MCF 10A (cell line): Measurements from ENCODE around the gene MRPS25. TPM values are rescaled to one million over a fixed set of nuclear protein-coding genes. Genes with fewer than 3 reads are reported as not detected.

Source experiments
- BruUV-seq: library from RNA; stranded (reverse); fragments of 400-500 nt; replicated peaks from 2 replicates; lab custom pipeline; 2021; lab: Mats Ljungman, UMichigan
- CTCF ChIA-PET: fragments of 300-600 bp; sonication (Branson Sonifier 250); formaldehyde crosslinking; extraction: SDS; loops from one replicate; lab custom pipeline; 2021; ENCODE audit warnings: antibody characterized with exemption, inconsistent platforms; lab: Yijun Ruan, JAX
- POLR2A ChIA-PET: fragments of 300-600, 350-650 bp; sonication (Branson Sonifier 250); formaldehyde crosslinking; extraction: SDS; loops from one replicate; lab custom pipeline; 2020; ENCODE audit warnings: antibody characterized with exemption, inconsistent platforms; lab: Yijun Ruan, JAX
- DNase-seq: peaks from one replicate; pipeline ENCODE4 v3.0.0-alpha.2; 2018; ENCODE audit not compliant: unreplicated experiment
- H3K27ac Mint-ChIP-seq: one replicate; pipeline ENCODE4 v1.8.0; 2022; ENCODE audit warnings: mild to moderate bottlenecking, low read depth, mixed read lengths; ENCODE audit not compliant: unreplicated experiment
- H3K27me3 Mint-ChIP-seq: one replicate; pipeline ENCODE4 v1.8.0; 2022; ENCODE audit warnings: mixed read lengths; ENCODE audit not compliant: insufficient read depth, unreplicated experiment
- H3K36me3 Mint-ChIP-seq: one replicate; pipeline ENCODE4 v1.8.0; 2022; ENCODE audit warnings: mild to moderate bottlenecking, moderate library complexity, mixed read lengths; ENCODE audit not compliant: insufficient read depth, unreplicated experiment
- H3K4me1 Mint-ChIP-seq: one replicate; pipeline ENCODE4 v1.8.0; 2022; ENCODE audit warnings: mixed read lengths; ENCODE audit not compliant: insufficient read depth, unreplicated experiment
- H3K4me3 Mint-ChIP-seq: one replicate; pipeline ENCODE4 v1.8.0; 2022; ENCODE audit warnings: mild to moderate bottlenecking, moderate library complexity, mixed read lengths; ENCODE audit not compliant: unreplicated experiment
- H3K9me3 Mint-ChIP-seq: one replicate; pipeline ENCODE4 v1.8.0; 2022; ENCODE audit warnings: mixed read lengths; ENCODE audit not compliant: unreplicated experiment
- intact Hi-C: fragments of 100-400 bp; cut with micrococcal nuclease; formaldehyde crosslinking; loops from 2 replicates; pipeline ENCODE4 v1.14.1; 2022
- total RNA-seq: library from RNA; stranded (reverse); gene quantifications from 2 replicates; pipeline ENCODE4 v1.2.3, GENCODE V29; 2022
- TF ChIP-seq, protein P1 (sequence below): fragments of 200-600 bp; IDR thresholded peaks from one replicate; pipeline ENCODE4 v1.8.0; 2022; ENCODE audit warnings: antibody characterized with exemption, mild to moderate bottlenecking; ENCODE audit not compliant: unreplicated experiment

MRPS25 gene
- total RNA-seq, 1 experiment from 2014 or later: 87.2 TPM

DNA sequence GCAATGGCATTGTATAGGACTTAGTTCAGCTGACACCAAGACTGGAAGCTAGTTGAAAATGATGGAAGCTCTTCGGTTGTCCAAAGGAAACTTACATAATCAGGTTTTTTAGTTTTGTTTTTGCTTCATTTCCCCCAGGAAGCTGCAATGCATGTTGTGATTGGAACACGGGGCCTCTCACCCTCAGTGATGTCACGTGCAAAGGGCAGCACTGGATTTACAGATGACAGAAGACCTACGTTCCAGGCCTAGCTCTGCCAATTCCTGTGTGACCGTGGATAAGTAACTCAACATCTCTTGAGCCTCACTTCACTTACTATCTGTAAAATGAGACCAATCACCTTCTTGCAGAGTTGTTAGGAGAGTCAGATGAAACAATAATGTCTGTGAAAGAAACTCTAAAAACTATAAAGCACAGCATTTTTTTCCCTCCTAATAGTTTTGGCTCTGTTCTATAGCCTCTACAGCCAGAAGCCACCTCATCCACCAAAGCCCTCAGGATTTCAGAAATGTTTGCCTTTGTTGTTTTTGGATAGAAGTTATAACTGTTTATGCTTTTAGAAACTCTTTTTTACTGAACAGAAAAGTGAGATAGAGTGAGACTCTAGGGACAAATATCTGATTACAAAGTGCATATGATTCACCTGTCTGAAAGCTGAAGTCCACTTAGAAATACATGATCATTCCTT is 29.2 kb upstream of the MRPS25 start:
- H3K36me3 Mint-ChIP-seq: peaks cover 49% of the 10 kb centered on the region
- H3K4me1 Mint-ChIP-seq: peaks cover 6% of the 10 kb centered on the region
- DNase-seq: no peak
- intact Hi-C loops: no loop called here
- H3K4me3 Mint-ChIP-seq: no peak overlapping the region
- CTCF ChIA-PET: interaction anchor here (0.5 to 1.3 kb wide), 6 partner anchors 10 to 596 kb away, joined by 3 to 5 read pairs (median 3); partner anchors contain the start of gene CAPN7
- TF ChIP-seq, protein P1, sequence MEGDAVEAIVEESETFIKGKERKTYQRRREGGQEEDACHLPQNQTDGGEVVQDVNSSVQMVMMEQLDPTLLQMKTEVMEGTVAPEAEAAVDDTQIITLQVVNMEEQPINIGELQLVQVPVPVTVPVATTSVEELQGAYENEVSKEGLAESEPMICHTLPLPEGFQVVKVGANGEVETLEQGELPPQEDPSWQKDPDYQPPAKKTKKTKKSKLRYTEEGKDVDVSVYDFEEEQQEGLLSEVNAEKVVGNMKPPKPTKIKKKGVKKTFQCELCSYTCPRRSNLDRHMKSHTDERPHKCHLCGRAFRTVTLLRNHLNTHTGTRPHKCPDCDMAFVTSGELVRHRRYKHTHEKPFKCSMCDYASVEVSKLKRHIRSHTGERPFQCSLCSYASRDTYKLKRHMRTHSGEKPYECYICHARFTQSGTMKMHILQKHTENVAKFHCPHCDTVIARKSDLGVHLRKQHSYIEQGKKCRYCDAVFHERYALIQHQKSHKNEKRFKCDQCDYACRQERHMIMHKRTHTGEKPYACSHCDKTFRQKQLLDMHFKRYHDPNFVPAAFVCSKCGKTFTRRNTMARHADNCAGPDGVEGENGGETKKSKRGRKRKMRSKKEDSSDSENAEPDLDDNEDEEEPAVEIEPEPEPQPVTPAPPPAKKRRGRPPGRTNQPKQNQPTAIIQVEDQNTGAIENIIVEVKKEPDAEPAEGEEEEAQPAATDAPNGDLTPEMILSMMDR: no peak
- BruUV-seq: no TSS peak
- H3K27me3 Mint-ChIP-seq: no peaks in the 10 kb centered on the region
- POLR2A ChIA-PET: interaction anchor here (0.6 to 1.7 kb wide), 2 partner anchors 8 to 611 kb away, joined by 4 to 5 read pairs; no protein-coding TSS in a partner anchor
- H3K9me3 Mint-ChIP-seq: no peaks in the 10 kb centered on the region
- H3K27ac Mint-ChIP-seq: no peak overlapping the region

DNA sequence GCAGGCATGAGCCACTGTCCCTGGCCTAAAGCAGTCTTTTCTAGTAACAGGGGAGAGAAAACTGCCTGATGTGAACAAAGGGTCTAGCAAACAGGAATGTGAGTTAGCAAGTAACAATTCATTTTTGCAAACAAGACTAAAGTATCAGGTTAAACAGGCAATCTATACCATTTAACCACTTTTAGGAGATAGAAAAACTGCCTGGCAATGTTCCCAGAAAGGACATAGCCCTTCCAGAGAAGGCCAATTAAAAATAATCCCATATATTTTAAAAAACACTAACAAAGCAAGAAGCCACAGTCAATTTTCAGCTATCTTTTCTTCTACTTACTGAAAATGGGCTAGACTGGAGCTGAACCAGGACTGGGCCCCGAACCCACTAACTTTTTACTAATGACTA is 27.6 kb upstream of the MRPS25 start:
- ChIA-PET CTCF (interaction anchor here (1.6 kb wide), 1 partner anchor 16 kb away, joined by 7 read pairs; no protein-coding TSS in a partner anchor), POLR2A (interaction anchor here (0.6 to 1.7 kb wide), 2 partner anchors 10 to 27 kb away, joined by 3 to 5 read pairs; partner anchors contain the start of gene MRPS25)
- peaks cover 62% of the 10 kb centered on the region for H3K36me3 Mint-ChIP-seq
- TF ChIP-seq, protein P1: no peak
- no peaks in the 10 kb centered on the region for H3K27me3 Mint-ChIP-seq
- H3K4me1 Mint-ChIP-seq: peaks cover 1% of the 10 kb centered on the region
- DNase-seq: no peak
- no peak overlapping the region for H3K4me3 Mint-ChIP-seq
- intact Hi-C loops: no loop called here
- no TSS peak for BruUV-seq
- no peaks in the 10 kb centered on the region for H3K9me3 Mint-ChIP-seq
- no peak overlapping the region for H3K27ac Mint-ChIP-seq

DNA sequence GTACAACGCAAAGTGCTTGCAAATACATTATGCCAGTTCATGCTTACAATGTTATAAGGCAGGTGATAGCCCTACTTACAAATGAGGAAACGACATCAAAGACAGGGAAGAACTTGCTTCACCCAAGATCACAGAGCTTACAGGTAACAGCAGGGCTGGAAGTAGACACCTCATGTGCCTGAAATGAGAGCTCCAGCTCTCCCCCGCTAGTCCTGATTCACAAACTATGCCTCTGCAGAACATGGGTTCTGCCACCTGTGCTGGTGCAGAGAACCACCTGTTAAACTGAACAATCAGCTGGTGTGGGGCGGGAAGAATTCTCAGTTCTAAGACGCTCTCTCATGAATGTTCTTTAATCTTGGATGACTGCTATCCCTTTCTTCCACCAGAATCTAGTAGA is 26.5 kb upstream of the MRPS25 start:
- H3K27me3 Mint-ChIP-seq: no peaks in the 10 kb centered on the region
- peaks cover 73% of the 10 kb centered on the region for H3K36me3 Mint-ChIP-seq
- H3K9me3 Mint-ChIP-seq: no peaks in the 10 kb centered on the region
- POLR2A ChIA-PET: interaction anchor here (1.1 kb wide), 1 partner anchor 12 kb away, joined by 4 read pairs; no protein-coding TSS in a partner anchor
- TF ChIP-seq, protein P1: no peak
- H3K4me1 Mint-ChIP-seq: no peaks in the 10 kb centered on the region
- H3K4me3 Mint-ChIP-seq: no peak overlapping the region
- CTCF ChIA-PET: interaction anchor here (0.7 to 1.6 kb wide), 2 partner anchors 17 to 297 kb away, joined by 3 to 7 read pairs; no protein-coding TSS in a partner anchor
- intact Hi-C loops: no loop called here
- no TSS peak for BruUV-seq
- no peak for DNase-seq
- no peak overlapping the region for H3K27ac Mint-ChIP-seq

DNA sequence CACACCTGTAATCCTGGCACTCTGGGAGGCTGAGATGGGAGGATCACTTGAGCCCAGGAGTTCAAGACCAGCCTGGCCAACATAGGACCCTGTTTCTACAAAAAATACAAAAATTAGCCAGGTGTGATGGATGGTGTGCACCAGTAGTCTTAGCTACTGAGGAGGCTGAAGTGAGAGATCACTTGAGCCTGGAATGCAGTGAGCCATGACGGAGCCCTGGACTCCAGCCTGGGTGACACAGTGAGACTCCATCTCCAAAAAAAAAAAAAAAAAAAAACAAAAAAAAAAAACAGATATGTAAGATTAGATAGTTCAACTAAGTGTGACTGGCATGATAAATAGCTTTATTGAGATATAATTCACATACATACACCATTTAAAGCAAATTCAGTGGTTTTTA is 24.1 kb upstream of the MRPS25 start:
- peaks cover 76% of the 10 kb centered on the region for H3K36me3 Mint-ChIP-seq

More for the DNA sequence above, 24.1 kb upstream of the MRPS25 start:
- no peaks in the 10 kb centered on the region for H3K27me3 Mint-ChIP-seq
- no peaks in the 10 kb centered on the region for H3K9me3 Mint-ChIP-seq
- BruUV-seq: no TSS peak
- no peak overlapping the region for H3K4me3 Mint-ChIP-seq
- ChIA-PET POLR2A (interaction anchor here (0.9 to 3.1 kb wide), 2 partner anchors 9 to 24 kb away, joined by 3 to 11 read pairs; partner anchors contain the start of genes MRPS25 and RBSN), CTCF (interaction anchor here (0.6 kb wide), 1 partner anchor 457 kb away, joined by 4 read pairs; no protein-coding TSS in a partner anchor)
- intact Hi-C loops: no loop called here
- TF ChIP-seq, protein P1: no peak
- H3K4me1 Mint-ChIP-seq: no peaks in the 10 kb centered on the region
- H3K27ac Mint-ChIP-seq: no peak overlapping the region
- DNase-seq: no peak
